Measurements from ENCODE around the gene CACNA1C. TPM values are rescaled to one million over a fixed set of nuclear protein-coding genes. Genes with fewer than 3 reads are reported as not detected.

Gene CACNA1C
- total and polyA plus RNA-seq, 10 of the 15 experiments (the other 5 are each of a cell fraction or from before 2014, with no cell fraction given) = under 0.01 to 0.15 (median 0.09) TPM; not detected in 5

- Histone ChIP-seq H3K36me3 (ENCODE audit: control insufficient read depth in 2 of 2, insufficient read depth in 2 of 2, low read length in 1 of 2) (no peaks in the 10 kb centered on the region), H4K20me1 (ENCODE audit: control insufficient read depth, insufficient read depth) (no peaks in the 10 kb centered on the region), H3K4me3 (no peak overlapping the region), H3K9me3 (replicated peaks; ENCODE audit: control insufficient read depth, insufficient read depth, low read length) (peaks cover 5% of the 10 kb centered on the region; the same call in 2 of the 3 replicates), H3K9ac (ENCODE audit: control insufficient read depth, insufficient read depth, low read length) (no peak overlapping the region), H3K79me2 (ENCODE audit: control insufficient read depth, insufficient read depth, low read length) (no peaks in the 10 kb centered on the region), H3K4me1 (ENCODE audit: control insufficient read depth, insufficient read depth, low read length) (no peaks in the 10 kb centered on the region), H2AFZ (ENCODE audit: control insufficient read depth, low read depth, low read length) (no peak overlapping the region), H3K4me2 (ENCODE audit: control insufficient read depth, insufficient read depth) (no peak overlapping the region), H3K27ac (ENCODE audit: control insufficient read depth, insufficient read depth) (no peak overlapping the region), H3K27me3 (replicated peaks in 1 of 2; ENCODE audit: control insufficient read depth in 2 of 2, insufficient read depth in 2 of 2, low read length in 1 of 2) (no peaks in the 10 kb centered on the region; a peak in 1 of 4 replicates)
- no TSS peak for BruUV-seq (replicated peaks)
- RAD21 ChIA-PET (ENCODE audit: unreplicated experiment) = no interaction called here
- FAIRE-seq = no peak
- intact Hi-C loops (cut with micrococcal nuclease; ENCODE audit: unreplicated experiment) (no loop called here), in situ Hi-C loops (cut with MboI) (no loop called here)
- no peak for ATAC-seq
- SMC1A ChIA-PET (ENCODE audit: uncharacterized antibody, unreplicated experiment) = no interaction called here
- CTCF ChIA-PET = interaction anchor here (0.7 kb wide), 1 partner anchor 419 kb away, joined by 3 read pairs; no protein-coding TSS in a partner anchor
- no peak for DNase-seq (ENCODE audit: low read depth, low spot score)
- POLR2A ChIA-PET = no interaction called here
- TF ChIP-seq TAF1 (IDR thresholded peaks at IDR 0.05; ENCODE audit: borderline replicate concordance, low read depth, low read length) (no peak), ZBTB11 (CRISPR knock-in tag; IDR thresholded peaks at IDR 0.05) (no peak), SP1 (IDR thresholded peaks at IDR 0.05; ENCODE audit: low read depth, low read length) (no peak), RAD51 (IDR thresholded peaks at IDR 0.05) (no peak), PKNOX1 (IDR thresholded peaks at IDR 0.05) (no peak), CBFB (IDR thresholded peaks at IDR 0.05; ENCODE audit: low read depth) (no peak), E2F8 (IDR thresholded peaks at IDR 0.05; ENCODE audit: low read depth, partially characterized antibody) (no peak), USF2 (IDR thresholded peaks at IDR 0.05; ENCODE audit: borderline replicate concordance, low read depth, low read length) (no peak), JUND (IDR thresholded peaks at IDR 0.05; ENCODE audit: low read depth, low read length) (no peak), NFIC (IDR thresholded peaks at IDR 0.05; ENCODE audit: low read depth, low read length) (no peak), FOS (IDR thresholded peaks at IDR 0.05; ENCODE audit: borderline replicate concordance, extremely low read depth, insufficient read length) (no peak), NRF1 (conservative IDR thresholded peaks at IDR 0.05; ENCODE audit: low read depth, low read length) (no peak), MEF2B (IDR thresholded peaks at IDR 0.05; ENCODE audit: partially characterized antibody, poor library complexity, severe bottlenecking) (no peak), SMAD1 (IDR thresholded peaks at IDR 0.05; ENCODE audit: low read depth, partially characterized antibody) (no peak), RB1 (IDR thresholded peaks at IDR 0.05; ENCODE audit: borderline replicate concordance) (no peak), ZNF207 (IDR thresholded peaks at IDR 0.05; ENCODE audit: borderline replicate concordance) (no peak), IRF4 (IDR thresholded peaks at IDR 0.05; ENCODE audit: low read depth, low read length) (no peak), YY1 (IDR thresholded peaks at IDR 0.05; ENCODE audit: low read depth, low read length) (no peak)
Measured at GRCh38 chr12:2165021-2165420, 112.2 kb downstream of the CACNA1C start.

Data from GM12878 (cell line).